ENCODE data around the gene FAM124A. TPM values are rescaled to one million over a fixed set of nuclear protein-coding genes. Genes with fewer than 3 reads are reported as not detected.

FAM124A gene
- total and polyA plus RNA-seq, 2 donors (not counting 3 experiments of a cell fraction or from before 2014, with no cell fraction given), result 3.8 to 9.9 TPM

GRCh38 chr13:51232328-51232727 lies 10.1 kb downstream of the FAM124A start:
- Histone ChIP-seq H3K4me2 (ENCODE audit: insufficient read depth, low read length) (no peak overlapping the region), H4K20me1 (replicated peaks; ENCODE audit: control insufficient read depth, extremely low read depth, insufficient read depth, low read length) (no peaks in the 10 kb centered on the region), H3K79me2 (ENCODE audit: control insufficient read depth, insufficient read depth, low read length) (no peaks in the 10 kb centered on the region), H3K27ac (ENCODE audit: insufficient read depth, low read depth, low read length) (no peak overlapping the region), H3K4me3 (replicated peaks in 1 of 3; ENCODE audit: insufficient read depth in 1 of 3, low read depth in 1 of 3, low read length in 3 of 3) (no peak overlapping the region), H3K27me3 (ENCODE audit: control insufficient read depth in 2 of 2, insufficient read depth in 2 of 2, low read length in 2 of 2) (no peaks in the 10 kb centered on the region), H3K9me1 (replicated peaks; ENCODE audit: control insufficient read depth, extremely low read depth, insufficient read depth, low read length) (no peaks in the 10 kb centered on the region), H2AFZ (ENCODE audit: low read depth, low read length) (no peak overlapping the region), H3K9me3 (replicated peaks; ENCODE audit: control insufficient read depth, insufficient read depth, low read length) (no peaks in the 10 kb centered on the region), H3K4me1 (ENCODE audit: control insufficient read depth, extremely low read depth, insufficient read depth, low read length) (peaks cover 31% of the 10 kb centered on the region), H3K36me3 (ENCODE audit: control insufficient read depth in 2 of 2, extremely low read depth in 1 of 2, insufficient read depth in 2 of 2, low read length in 2 of 2) (no peaks in the 10 kb centered on the region), H3K9ac (replicated peaks; ENCODE audit: extremely low read depth, insufficient read depth, low read length) (no peak overlapping the region)
- POLR2A ChIA-PET, result no interaction called here
- TF ChIP-seq POLR2A (IDR thresholded peaks at IDR 0.05; ENCODE audit: low read depth, low read length) (no peak), EZH2 (IDR thresholded peaks at IDR 0.05; ENCODE audit: borderline replicate concordance, low read depth, low read length, severe bottlenecking) (no peak), POLR2AphosphoS5 (IDR thresholded peaks at IDR 0.05; ENCODE audit: insufficient read depth, low read depth, low read length) (no peak), MAX (IDR thresholded peaks at IDR 0.05; ENCODE audit: insufficient read depth, insufficient read length) (no peak), JUN (IDR thresholded peaks at IDR 0.05; ENCODE audit: borderline replicate concordance, insufficient read depth, insufficient read length, low read depth) (no peak), MYC (IDR thresholded peaks at IDR 0.05; ENCODE audit: low read depth, low read length) (no peak), FOS (IDR thresholded peaks at IDR 0.05; ENCODE audit: borderline replicate concordance, insufficient read depth, low read length) (no peak), GATA2 (IDR thresholded peaks at IDR 0.05; ENCODE audit: insufficient read depth, insufficient read length, low read depth, low read length) (no peak), CTCF (IDR thresholded peaks at IDR 0.05; ENCODE audit: extremely low read depth in 1 of 2, insufficient read depth in 1 of 2, low read depth in 1 of 2, low read length in 2 of 2) (no peak)
- no TSS peak for BruUV-seq (replicated peaks)
- intact Hi-C loops (cut with micrococcal nuclease), result no loop called here
- dilution Hi-C loops (cut with MboI; ENCODE audit: extremely low pct_ligation_motif_present, low sequenced_read_pairs), result no loop called here
- CTCF ChIA-PET, result no interaction called here
- FAIRE-seq, result no peak
- DNase-seq (ENCODE audit: low read depth, low spot score), result no peak

Data from endothelial cell of umbilical vein (primary cell).